OCI-M2 (cell line): ENCODE data around the gene DMRTB1.

Source experiments
- DNase-seq: peaks from one replicate; lab custom pipeline; 2025; ENCODE audit not compliant: unreplicated experiment; lab: John Stamatoyannopoulos, UW

Gene DMRTB1

DNA sequence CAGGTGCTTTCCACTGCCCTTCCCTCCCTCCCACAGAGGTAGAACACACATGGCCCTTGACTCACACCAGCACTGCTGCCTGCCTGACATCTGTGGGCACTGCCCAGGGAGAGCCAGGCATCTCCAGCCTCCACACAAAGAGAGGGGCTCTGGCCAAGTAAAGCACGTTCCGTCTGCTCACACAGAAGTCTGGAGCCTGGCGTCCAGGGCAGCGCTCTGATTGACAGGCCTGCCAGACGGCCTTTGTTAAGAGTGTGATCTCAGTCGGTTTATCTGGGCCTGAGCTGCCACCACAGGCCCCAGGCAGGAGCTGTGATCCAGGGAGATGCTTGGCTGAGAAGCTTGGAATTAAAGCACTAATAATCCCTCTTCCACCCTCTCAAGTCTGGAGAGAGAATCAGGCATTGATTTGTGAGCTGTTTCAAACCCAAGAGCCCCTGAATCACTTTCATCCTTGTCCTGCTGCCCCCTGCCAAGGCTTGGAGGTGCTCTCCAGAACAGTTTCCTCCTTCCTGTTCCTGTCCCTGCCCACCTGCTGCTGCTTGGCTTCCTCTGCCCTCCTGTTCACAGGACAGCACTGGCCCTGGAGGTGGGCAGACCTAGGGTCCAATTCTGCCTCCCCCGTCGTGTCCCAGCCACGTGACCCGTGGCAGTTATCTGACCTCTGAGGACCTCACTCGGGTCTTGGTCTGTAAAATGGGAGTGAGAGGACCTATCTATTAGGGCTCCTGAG is 3.7 kb downstream of the DMRTB1 start:
- DNase-seq = no peak

DNA sequence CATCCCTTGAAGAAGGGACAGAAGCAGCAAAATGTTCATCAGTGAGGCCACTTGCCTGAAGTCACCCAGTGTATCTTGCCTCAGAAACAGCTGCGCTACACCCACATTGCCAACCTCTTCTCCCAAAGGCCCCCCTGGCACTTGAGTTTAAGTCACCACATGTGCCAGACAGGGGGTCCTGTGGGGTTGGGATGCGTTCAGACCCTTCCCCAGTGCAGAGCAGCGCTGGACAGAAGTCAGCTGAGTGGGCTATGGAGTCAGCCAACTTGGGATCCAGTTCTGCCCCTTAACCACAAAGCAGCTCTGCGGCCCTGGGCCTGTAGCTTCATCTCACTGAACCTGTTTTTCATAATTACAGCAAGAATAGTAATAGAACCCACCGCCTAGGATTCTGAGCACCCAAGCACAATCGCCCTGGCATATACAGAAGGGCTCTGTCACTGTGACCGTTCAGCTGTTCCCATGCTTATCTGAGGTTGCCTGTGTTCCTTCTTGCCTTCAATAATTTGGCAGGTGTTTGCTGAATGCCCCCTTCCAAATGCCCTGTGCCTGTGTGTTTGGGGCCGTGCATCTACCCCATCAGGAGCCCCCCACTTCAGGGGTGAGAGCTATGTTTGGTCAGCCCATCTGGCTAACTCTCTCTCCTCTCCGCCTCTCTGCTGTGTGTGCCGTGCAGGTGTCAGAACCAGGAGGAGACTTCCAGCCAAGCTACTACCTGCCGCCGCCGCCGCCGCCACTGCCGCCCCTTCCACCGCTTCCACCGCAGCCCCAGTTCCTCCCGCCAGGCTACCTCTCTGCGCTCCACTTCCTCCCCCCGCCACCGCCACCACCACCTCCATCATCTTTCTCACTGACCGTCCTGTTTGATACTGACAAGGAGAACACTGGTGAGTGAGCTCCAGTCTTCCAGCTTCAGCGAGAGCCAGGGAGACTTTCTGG is 5.0 kb downstream of the DMRTB1 start:
- no peak for DNase-seq

DNA sequence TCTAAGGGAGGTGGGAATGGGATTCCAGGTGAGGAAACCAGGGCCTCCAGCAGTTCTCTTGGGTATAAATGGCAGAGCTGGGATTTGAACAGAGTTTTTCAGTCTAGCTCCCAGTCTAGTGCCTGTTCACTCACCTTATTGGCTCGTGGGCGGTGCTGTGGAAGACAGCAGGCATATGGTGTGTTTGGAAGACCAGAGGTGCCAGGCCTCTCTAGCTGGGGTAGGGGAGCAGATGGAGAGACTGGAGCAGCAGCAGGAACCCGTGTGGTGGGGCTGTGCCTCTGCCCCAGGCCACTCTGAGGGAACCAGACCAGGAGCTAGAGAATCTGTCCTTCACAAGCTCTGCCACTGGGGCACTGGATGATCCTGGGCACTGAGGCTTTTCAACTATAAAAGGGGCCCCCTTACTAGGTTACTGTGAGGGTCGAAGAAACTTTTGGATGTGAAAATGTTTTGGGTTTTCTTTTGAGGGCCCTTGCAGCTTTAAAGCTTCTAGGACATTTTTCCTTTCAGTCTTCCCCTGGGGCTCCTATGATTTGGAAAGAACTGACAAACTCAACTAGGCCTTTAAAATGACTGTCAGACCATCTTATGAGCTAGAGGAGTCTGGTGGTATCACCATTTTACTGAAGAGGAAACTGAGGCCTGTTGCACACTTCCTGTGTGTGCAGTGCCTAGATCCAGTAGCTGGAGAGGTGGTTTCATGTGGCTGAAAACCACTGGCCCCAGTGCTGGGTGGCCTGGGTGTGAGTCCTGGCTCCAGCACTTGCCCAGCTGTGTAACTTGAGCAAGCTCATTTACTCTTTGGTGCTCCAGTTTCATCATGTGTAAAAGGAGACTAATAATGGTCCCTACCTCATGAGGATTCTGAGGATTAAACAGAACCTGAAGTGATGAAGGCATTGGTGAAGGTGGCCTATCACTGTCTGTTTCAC is 6.1 kb downstream of the DMRTB1 start:
- DNase-seq = no peak

- DNase-seq = no peak
These were observed 8.2 kb downstream of the DMRTB1 start for GRCh38 chr1:53467391-53467790.

DNA sequence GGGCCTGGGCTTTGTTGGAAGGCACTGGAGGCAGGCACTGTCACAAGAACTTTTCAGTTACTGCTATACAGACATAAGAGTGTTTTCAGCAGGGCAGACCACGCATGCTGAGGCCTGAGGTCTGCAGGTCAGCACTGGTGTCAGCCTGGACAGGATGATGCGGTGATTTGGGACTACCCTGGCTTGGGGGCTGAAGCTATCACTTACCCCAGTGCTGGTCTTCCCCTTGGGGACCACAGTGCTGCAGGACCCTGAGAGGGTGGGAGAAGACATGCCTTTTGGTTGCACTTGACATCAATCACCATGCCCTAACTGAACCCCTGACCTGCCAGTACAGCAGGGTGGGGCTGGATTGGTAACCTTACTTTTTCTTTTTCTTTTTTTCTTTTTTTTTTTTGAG is 9.2 kb downstream of the DMRTB1 start:
- no peak for DNase-seq

DNA sequence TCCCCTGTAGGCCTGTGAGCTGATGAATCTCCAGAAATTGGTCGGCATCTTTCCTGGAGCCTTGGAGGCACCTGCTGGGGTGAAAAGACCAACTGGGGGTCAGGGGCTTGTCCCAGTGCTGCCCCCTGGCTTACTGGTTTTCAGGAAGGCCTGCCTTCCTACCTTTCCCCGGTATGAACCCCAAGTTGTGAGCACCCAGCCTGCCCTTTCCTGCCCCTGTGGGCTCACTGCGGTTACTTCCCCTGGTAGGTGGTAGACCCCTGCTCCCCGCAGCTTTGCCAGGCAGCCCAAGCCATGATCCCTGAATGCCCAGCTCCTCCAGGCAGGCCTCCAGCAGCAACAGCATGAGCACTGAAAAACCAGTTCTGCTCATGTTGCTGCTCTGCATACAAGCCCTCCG is 10.2 kb downstream of the DMRTB1 start:
- DNase-seq = no peak

DNA sequence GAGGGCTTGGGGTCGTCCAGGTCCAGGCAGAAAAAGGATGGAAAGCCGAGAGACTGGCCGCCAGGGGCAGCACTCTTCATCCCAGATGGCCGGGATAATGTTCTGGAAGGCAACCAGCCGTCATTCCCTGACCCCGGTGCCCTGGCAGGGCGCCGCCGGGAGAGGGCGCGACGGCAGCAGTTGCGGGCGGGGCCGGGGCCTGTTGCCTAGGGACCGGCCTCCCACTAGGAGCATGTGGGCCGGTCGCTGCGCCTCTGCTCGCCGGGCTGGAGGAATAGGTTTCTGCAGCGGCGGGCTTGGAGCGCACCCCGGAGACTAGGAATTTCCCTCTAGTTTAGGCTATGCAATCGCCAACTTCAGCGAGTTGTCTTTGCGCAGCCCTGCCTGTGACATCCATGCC is 11.0 kb downstream of the DMRTB1 start:
- no peak for DNase-seq

GRCh38 chr1:53470584-53470983 is 11.4 kb downstream of the DMRTB1 start:
- no peak for DNase-seq

DNA sequence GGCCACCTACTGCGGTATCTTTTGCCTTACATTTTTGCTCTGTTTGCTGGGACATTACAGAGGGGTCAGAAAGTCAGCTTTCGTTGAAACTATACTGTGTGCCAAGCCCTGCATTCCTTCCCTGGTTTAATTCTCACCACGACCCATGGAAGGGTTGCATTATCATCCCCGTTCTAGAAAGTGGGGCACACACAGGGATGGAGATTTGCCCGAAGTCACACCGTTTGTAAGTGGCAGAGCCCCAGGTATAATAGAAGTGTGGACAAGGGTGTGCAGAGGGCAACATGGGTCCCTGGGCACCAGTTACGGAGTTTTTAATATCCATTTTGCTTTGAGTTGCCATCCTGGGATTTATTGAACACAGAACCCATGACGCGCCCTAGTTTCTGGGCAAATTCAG is 11.8 kb downstream of the DMRTB1 start:
- no peak for DNase-seq

- no peak for DNase-seq
These were observed 14.3 kb downstream of the DMRTB1 start for GRCh38 chr1:53473463-53473862.

DNA sequence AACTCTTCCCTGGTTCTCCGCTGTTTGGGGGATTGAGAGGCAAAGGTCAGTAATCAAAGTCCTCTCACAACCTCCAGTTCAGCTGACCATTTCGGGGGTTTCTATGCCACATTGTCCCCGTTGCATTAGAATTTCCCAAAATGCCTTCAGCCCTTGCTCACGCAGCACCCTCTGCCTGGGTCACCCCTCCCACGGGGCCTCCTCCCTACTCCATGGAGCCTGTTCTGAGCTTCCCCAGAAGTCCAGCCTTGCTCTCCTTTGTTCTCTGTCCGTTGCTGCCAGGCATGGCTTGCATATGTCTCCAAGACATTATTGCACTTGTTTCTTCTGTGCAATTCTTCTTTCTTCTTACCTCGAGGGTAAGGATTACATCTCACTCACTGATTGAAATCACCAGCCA is 16.5 kb downstream of the DMRTB1 start:
- no peak for DNase-seq

DNA sequence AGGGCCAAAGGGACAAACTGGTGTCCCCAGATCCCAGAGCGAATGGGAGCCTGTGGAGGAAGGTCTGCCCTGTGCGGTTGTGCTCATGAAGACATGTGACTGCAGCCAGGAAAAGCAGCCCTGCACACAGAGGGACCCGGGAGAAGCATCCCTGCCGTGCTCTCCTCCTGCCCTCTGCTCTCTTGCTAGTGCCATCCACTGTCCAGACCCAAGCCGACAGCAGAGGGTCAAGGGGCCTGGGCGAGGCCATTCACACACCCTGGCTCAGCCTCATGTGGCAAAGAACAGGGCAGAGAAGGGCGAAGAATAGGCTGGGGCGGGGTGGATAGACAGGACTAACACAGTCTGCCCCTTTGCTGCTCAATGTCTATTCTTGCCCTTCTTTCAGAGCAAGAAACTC is 17.4 kb downstream of the DMRTB1 start:
- DNase-seq = no peak

GRCh38 chr1:53477651-53478501 is 18.7 kb downstream of the DMRTB1 start:
- no peak for DNase-seq

DNA sequence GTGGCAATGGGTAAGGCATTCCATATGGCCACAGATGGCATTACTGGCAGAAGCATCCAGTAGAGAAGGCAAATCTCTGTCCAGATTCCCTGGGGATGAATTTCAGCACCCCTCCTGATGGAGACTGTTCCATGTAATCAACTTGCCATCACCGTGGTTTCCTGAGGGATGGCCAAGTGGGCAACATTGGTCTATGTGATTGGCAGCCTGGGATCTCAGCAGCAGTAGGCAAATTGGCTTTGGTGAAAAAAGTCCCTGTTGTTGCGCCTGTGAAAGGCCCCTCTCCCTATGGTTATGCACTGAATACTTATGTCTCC is 19.3 kb downstream of the DMRTB1 start:
- no peak for DNase-seq

DNA sequence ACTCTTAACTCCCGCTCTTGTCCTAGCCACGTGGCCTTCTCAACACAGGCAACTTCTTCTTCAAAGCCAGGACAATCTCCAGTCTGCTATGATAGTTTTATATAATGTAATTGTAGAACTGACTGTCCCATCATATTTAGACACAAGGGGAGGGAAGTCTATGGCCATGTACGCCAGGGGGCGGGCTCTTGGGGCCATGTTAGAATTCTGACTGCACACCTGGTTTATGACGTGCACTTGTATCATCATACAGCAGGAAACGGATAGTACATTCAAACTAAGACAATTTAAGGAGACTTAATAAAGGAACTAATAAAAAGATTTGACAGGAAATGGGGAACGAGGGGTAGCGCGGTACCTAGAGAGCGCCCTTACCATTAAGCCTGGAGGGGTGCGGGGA is 21.5 kb downstream of the DMRTB1 start:
- no peak for DNase-seq

DNA sequence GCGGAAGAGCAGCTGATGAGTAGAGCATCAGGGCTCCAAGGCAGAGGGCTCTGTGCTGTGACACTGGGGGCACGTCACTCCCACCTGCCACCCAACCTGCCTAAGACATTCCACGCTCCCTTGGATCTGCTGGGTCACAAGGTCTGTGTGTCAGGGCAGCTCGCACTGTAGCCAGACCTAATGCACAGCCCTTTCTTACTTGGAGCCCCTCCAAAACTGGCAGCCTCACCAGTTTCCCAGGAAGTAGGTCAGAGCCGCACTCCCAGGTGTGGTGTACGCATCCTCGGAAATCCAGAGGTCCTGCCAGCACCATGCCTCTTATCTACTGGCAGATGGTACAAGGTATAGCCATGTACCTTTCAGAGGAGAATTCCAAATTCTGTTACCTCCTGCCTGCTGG is 22.3 kb downstream of the DMRTB1 start:
- no peak for DNase-seq

- DNase-seq = no peak
These were observed 23.4 kb downstream of the DMRTB1 start for GRCh38 chr1:53482441-53483153.

- DNase-seq = no peak
These were observed 24.0 kb downstream of the DMRTB1 start for GRCh38 chr1:53483170-53483569.

GRCh38 chr1:53483656-53484055 is 24.5 kb downstream of the DMRTB1 start:
- DNase-seq = no peak
